ENCODE measurements around the gene SNCG. TPM values are rescaled to one million over a fixed set of nuclear protein-coding genes. Genes with fewer than 3 reads are reported as not detected.

SNCG gene
- total RNA-seq, 1 experiment from 2014 or later, result 5.5 TPM

DNA sequence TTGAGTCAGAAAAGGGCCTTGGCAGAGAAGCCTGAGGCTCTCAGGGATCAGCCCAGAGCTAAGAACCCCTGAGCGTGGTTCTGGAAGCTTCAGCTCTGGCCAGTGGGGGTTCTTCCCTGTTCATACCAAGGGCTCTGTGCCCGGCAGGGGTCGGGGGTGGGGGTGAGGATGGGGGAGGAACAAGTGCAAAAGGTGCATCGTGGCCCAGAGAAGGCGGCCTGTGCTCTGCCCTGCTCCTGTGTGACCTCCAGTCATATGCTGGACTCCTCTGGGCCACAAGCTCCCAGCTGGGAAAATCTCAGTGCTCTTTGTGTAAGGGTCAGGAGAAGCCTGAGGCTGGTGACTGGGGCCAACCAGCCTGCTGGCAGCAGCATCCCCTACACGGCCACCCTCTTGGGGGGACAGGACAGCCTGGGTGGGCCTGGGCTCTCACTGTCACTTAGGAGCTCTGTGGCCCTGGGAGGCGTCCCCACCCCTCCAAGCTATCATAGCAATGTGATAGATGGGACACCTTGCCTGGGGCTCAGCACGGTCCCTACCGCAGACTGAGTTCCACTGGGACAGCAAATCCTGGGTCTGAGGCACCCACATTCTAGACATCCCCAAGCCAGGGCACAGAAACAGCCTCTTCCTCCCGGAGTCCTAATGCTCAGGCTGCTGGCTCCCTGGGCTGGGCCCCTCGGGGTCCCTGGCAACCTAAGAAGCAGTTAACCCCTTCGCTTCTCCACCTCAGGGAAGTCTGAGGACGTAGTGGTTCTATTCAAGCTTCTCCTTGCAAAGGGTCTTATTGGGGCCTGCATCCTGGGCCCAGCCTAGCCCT is 3.5 kb upstream of the SNCG start:
- Histone ChIP-seq H3K27me3 (ENCODE audit: insufficient read depth, low read length) (no peaks in the 10 kb centered on the region), H2BK12ac (ENCODE audit: insufficient read length, low read depth, low read length) (peak overlapping the region; percentile 6), H3K14ac (ENCODE audit: insufficient read depth, low read length) (peak overlapping the region; percentile 13), H2BK20ac (ENCODE audit: low read depth, low read length, poor library complexity, severe bottlenecking) (no peak overlapping the region), H4K8ac (replicated peaks; ENCODE audit: insufficient read length, low read depth, low read length) (no peak overlapping the region), H3K18ac (ENCODE audit: insufficient read length, low read depth, low read length) (peak overlapping the region; percentile 54), H4K20me1 (ENCODE audit: control insufficient read depth, insufficient read depth, insufficient read length) (no peaks in the 10 kb centered on the region), H3T11ph (ENCODE audit: low read length) (no peak overlapping the region), H3K9me3 (ENCODE audit: control insufficient read depth, low read depth, low read length) (peaks cover 6% of the 10 kb centered on the region), H3K4me2 (ENCODE audit: insufficient read depth, insufficient read length, low read length) (peak overlapping the region; percentile 10), H4K5ac (ENCODE audit: insufficient read length, low read depth, low read length) (no peak overlapping the region), H3K56ac (ENCODE audit: insufficient read length, low read depth, low read length) (no peak overlapping the region), H2AK5ac (ENCODE audit: insufficient read length, low read length) (peak overlapping the region; percentile 28), H3K23ac (ENCODE audit: insufficient read length, low read depth, low read length) (no peak overlapping the region), H3K23me2 (ENCODE audit: insufficient read length, low read depth, low read length, poor library complexity, severe bottlenecking) (no peaks in the 10 kb centered on the region), H3K27ac (ENCODE audit: insufficient read length, low read depth, low read length) (peak overlapping the region; percentile 41), H3K79me1 (ENCODE audit: insufficient read depth, low read depth, low read length, poor library complexity, severe bottlenecking) (no peaks in the 10 kb centered on the region), H3K4ac (ENCODE audit: low read depth, low read length) (no peak overlapping the region), H2AFZ (ENCODE audit: low read length) (no peak overlapping the region), H2BK15ac (ENCODE audit: low read depth, low read length) (no peak overlapping the region), H2BK120ac (ENCODE audit: low read depth, low read length, poor library complexity, severe bottlenecking) (no peak overlapping the region), H3K79me2 (ENCODE audit: insufficient read depth, low read length) (no peaks in the 10 kb centered on the region), H3K4me1 (ENCODE audit: insufficient read depth, low read length) (peaks cover 15% of the 10 kb centered on the region; the same call in 1 of the 2 replicates), H4K91ac (ENCODE audit: insufficient read length, low read depth, low read length) (no peak overlapping the region), H3K9ac (ENCODE audit: extremely low read depth, insufficient read length, low read length) (no peak overlapping the region), H2BK5ac (ENCODE audit: insufficient read length, low read length) (no peak overlapping the region)
- WGBS (ENCODE audit: extremely low coverage, insufficient read length, low lambda C conversion rate), result no CpG with 5 or more reads among the region's 13 CpGs
- TF ChIP-seq CTCF (conservative IDR thresholded peaks at IDR 0.05), result no peak
- Mint-ChIP-seq H3K4me1 (peaks cover 46 to 52% of the 10 kb centered on the region in 2 experiments), H3K27ac (peak overlapping the region; percentile 90 to 97 (median 93)), H3K27me3 (ENCODE audit: low read depth) (peaks cover 4% of the 10 kb centered on the region), H3K36me3 (ENCODE audit: insufficient read depth in 1 of 3, low read depth in 3 of 3) (peaks cover 16 to 29% (median 20%) of the 10 kb centered on the region in 3 experiments), H3K9me3 (peaks cover 22 to 32% of the 10 kb centered on the region in 2 experiments), H3K4me3 (peak overlapping the region; percentile 25 to 48; a peak in 3 of 5 replicates)
- peak; percentile 33 for DNase-seq
